Right lobe of liver (tissue), 6 donors: Measurements from ENCODE around the gene HOTAIR. TPM values are rescaled to one million over a fixed set of nuclear protein-coding genes. Genes with fewer than 3 reads are reported as not detected.

Experiments used
- ATAC-seq, 4 donors: fragments of 200-7000 bp; cut with Tn5 transposase; one replicate each; pipeline ENCODE4 v1.9.1; 2020; ENCODE audit warnings: mild to moderate bottlenecking in 4 of 4, moderate library complexity in 4 of 4
- DNase-seq, 3 donors: peaks; one replicate each; pipeline ENCODE4 v3.0.0-alpha.2; 2020
- H3K27ac ChIP-seq, 3 donors: fragments of 200-600 bp; one replicate each; pipeline ENCODE4 v1.8.0; 2022
- H3K27me3 ChIP-seq, 2 donors: fragments of 200-600 bp; one replicate each; pipeline ENCODE4 v1.8.0; 2022
- H3K36me3 ChIP-seq, 4 donors: fragments of 200-600 bp; sonication (generic) in 1 of 4; one replicate each; pipeline versions ENCODE4 v1.5.1 to v1.8.0; 2017 to 2022; ENCODE audit warnings: control low read depth in 1 of 4
- H3K4me1 ChIP-seq, 4 donors: fragments of 200-600 bp; sonication (generic) in 1 of 4; one replicate each; pipeline versions ENCODE4 v1.5.1 to v1.8.0; 2017 to 2022; ENCODE audit warnings: control low read depth in 1 of 4
- H3K4me3 ChIP-seq, 3 donors: fragments of 200-600 bp; one replicate each; pipeline ENCODE4 v1.8.0; 2022
- H3K9me3 ChIP-seq, 4 donors: fragments of 200-600 bp; sonication (generic) in 1 of 4; one replicate each; pipeline versions ENCODE4 v1.5.1 to v1.8.0; 2017 to 2022; ENCODE audit warnings: control low read depth in 1 of 4
- POLR2A ChIP-seq: fragments of 450-650 bp; IDR thresholded peaks from one replicate; pipeline ENCODE4 v1.6.1; 2017; ENCODE audit warnings: antibody characterized with exemption, mild to moderate bottlenecking
- WGBS: methylation state at CpG from one replicate; pipeline ENCODE4 v1.1.6; 2018; ENCODE audit warnings: low coverage, low lambda C conversion rate; ENCODE audit not compliant: insufficient coverage; ENCODE audit errors: missing lambda C conversion rate; 5-methylcytosine and 5-hydroxymethylcytosine counted together
- intact Hi-C, 2 donors: fragments of 100-400 bp; cut with DNase I; formaldehyde crosslinking; loops; one replicate each; pipeline versions ENCODE4 v1.11.2 to v1.14.1; 2022
- total RNA-seq, 6 experiments: library from RNA; depleted of rRNA in 2 of 6; stranded (reverse); fragments of >200 nt in 2 of 6; fragmentation: NEBNext Ultra II Directional in 3 of 6; extraction: Animal tissue kit (Norgen Biotek cat#: 25700) in 3 of 6; gene quantifications; one replicate each; pipeline versions ENCODE4 v1.1.0 to v1.2.4, GENCODE V29; 2016 to 2023
- TF ChIP-seq, protein P1 (sequence below), 4 donors: fragments of 200-600 bp in 3 of 4; fragments of 450-650 bp in 1 of 4; IDR thresholded peaks; one replicate each; pipeline versions ENCODE4 v1.5.1 to v1.8.0; 2016 to 2022; ENCODE audit warnings: antibody characterized with exemption in 4 of 4, mild to moderate bottlenecking in 2 of 4
- donor health status: DM: no; HTN: yes; CAD: no.
- donor health status: DM: no; HTN: no; CAD: no.
- donor health status: DM: no; HTN: no; CAD: no.
- donor health status: DM: no; HTN: yes; CAD: no.
- donor health status: DM: no; HTN: yes; CAD: no.

Gene HOTAIR
- total RNA-seq, 6 experiments from 2014 or later, result not detected

DNA sequence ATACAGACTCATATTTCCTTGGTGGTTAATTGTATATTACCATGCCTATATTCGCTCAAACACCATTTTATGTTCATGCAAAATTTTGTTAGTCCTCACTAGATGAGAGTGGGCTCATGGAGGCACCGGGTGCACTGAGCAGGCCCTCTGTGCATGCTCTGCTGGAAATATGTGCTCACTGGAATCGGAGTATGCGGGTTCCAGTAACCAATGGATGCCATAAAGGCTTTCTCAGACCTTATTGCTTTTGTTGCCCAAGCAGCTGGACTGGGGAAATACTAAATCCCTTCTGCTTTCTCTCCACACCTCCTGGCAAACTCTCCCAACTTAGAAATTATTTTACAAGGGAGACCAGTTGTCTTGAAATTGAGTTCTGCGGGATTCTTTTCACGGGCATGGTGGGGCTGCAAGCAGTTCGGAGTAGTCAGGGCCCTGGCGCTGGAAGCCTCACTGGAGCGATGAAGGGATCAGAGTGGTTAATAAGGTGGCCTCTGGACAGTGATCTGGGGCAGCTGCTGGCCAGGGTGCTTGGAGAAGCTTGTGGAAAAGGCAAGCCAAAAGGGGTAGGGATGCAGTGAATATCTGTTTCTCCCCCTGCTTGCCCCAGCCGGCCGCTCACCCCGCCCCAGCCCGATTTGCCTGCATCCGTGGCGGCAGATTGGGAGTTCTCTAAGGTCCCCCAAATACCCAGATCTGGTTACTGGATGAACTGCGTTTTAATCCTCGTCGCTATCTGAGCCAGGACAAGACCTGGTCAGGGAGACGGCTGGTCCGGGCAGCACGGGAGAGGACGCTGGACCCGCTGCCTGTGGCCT is 46.0 kb upstream of the HOTAIR start:
- DNase-seq (no peak), ATAC-seq (no peak)
- intact Hi-C loops, result no loop called here
- WGBS, result 42% methylated on average over 10 of the region's 23 CpGs
- peaks cover 4 to 54% of the 10 kb centered on the region in 2 donors for H3K27me3 ChIP-seq
- H3K27ac ChIP-seq, result no peak overlapping the region
- no peaks in the 10 kb centered on the region for H3K9me3 ChIP-seq
- no peak overlapping the region for H3K4me3 ChIP-seq
- TF ChIP-seq POLR2A, result no peak
- TF ChIP-seq, protein P1, sequence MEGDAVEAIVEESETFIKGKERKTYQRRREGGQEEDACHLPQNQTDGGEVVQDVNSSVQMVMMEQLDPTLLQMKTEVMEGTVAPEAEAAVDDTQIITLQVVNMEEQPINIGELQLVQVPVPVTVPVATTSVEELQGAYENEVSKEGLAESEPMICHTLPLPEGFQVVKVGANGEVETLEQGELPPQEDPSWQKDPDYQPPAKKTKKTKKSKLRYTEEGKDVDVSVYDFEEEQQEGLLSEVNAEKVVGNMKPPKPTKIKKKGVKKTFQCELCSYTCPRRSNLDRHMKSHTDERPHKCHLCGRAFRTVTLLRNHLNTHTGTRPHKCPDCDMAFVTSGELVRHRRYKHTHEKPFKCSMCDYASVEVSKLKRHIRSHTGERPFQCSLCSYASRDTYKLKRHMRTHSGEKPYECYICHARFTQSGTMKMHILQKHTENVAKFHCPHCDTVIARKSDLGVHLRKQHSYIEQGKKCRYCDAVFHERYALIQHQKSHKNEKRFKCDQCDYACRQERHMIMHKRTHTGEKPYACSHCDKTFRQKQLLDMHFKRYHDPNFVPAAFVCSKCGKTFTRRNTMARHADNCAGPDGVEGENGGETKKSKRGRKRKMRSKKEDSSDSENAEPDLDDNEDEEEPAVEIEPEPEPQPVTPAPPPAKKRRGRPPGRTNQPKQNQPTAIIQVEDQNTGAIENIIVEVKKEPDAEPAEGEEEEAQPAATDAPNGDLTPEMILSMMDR (IDR thresholded peaks at IDR 0.05), result no peak
- no peaks in the 10 kb centered on the region for H3K36me3 ChIP-seq
- H3K4me1 ChIP-seq, result peaks cover 0 to 4% (median 0%) of the 10 kb centered on the region in 4 donors

DNA sequence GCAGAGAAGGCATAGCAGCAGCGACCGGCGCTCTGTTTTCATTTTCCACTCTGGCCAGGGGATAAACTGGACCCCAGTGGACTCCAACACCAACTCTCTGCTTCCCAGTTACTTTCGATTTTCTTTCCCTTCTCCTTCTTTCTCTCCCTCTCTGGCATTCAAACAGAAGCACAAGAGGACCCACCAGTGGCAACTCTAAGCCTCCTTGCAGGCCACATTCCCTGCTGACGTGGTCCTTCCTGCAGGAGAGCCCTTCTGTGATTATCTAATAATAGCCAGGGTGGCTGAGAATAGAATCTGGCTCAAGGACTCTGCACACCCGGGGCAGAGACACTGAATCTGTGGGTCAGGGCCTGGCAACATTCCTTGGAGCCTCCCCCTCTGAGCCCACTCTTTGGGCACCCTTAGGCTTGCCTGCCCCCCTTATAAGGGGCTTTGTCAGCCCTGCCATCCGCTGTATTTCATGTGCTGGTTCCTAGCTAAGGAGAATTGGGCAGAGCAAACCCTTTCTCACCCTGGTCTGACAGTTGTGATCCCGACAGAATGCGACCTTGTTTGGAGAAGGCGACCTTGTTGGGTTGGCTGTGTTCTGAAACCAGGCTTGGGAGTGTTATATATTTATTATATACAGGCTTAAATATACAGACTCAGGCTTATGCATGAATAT is 45.3 kb upstream of the HOTAIR start:
- no peak for TF ChIP-seq POLR2A
- intact Hi-C loops, result no loop called here
- Histone ChIP-seq H3K9me3 (no peaks in the 10 kb centered on the region), H3K4me3 (no peak overlapping the region), H3K27me3 (peaks cover 0 to 57% of the 10 kb centered on the region in 2 donors), H3K4me1 (peaks cover 0 to 4% (median 0%) of the 10 kb centered on the region in 4 donors), H3K36me3 (no peaks in the 10 kb centered on the region), H3K27ac (no peak overlapping the region)
- ATAC-seq (no peak), DNase-seq (no peak)
- WGBS, result 23% methylated on average over 9 of the region's 10 CpGs

DNA sequence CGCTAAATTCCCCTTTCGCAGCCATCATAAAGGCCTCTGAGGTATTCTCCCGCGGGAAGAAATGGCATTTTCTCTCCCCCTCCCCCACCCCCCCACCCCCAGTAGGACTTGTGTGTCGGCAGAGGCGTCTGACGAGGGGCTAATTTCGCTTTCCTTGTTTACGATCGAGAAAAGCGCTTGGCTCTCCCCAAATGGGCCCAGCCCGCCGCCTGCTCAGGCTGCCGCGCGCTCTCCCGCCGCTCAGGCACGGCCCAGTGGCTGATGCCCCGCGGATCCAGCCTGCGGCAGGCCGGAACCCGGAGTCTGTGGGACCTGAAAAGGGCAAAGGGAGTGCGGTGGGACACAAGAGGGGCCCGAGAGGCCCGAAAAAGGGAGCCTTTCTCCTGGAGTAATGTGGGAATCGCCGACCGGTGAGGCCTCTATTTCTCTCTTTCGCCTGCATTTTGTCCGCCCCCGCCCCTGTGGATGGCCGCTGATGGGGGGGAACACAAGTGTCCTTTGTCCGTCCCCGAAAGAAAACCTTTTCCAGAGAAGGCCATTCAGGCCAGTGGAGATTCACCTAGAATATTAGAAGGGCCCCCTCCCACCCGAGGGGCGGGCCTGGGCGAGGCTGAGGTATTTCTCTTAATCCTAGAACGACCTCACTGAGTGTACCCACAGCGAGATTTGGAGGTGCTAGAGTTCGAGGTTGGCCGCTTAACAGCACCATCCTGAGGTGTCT is 44.5 kb upstream of the HOTAIR start:
- Histone ChIP-seq H3K36me3 (no peaks in the 10 kb centered on the region), H3K27me3 (peaks cover 0 to 59% of the 10 kb centered on the region in 2 donors), H3K4me3 (no peak overlapping the region), H3K4me1 (peaks cover 0 to 4% (median 0%) of the 10 kb centered on the region in 4 donors), H3K9me3 (no peaks in the 10 kb centered on the region), H3K27ac (no peak overlapping the region)
- ATAC-seq, result no peak
- DNase-seq, result no peak
- TF ChIP-seq, protein P1 (IDR thresholded peaks at IDR 0.05), result no peak
- TF ChIP-seq POLR2A, result no peak
- intact Hi-C loops, result no loop called here
- WGBS, result 21% methylated on average over 35 of the region's 43 CpGs

DNA sequence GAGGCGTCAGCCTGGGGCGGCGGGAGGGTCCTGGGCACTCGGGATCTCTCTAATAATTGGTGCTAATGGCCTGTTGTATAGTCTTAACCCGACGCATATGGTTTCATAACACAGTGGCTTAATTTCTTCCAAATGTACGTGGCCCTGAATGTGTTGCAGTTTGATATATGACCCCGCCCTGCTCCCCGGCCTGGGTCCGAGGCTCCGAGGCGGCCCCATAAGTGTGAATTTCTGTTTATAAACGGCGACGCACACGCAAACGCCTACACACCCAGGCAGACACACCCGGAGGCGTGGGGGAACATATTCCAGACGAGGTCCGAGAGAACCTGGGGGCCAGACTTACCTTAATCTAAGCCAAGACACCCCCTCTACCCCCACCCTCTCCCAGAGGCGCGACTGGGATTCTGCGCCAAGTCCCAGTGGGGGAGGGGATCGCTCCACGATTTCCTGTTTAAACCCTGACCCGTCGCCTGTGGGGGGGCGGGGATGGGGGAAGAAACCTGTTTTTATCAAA is 43.8 kb upstream of the HOTAIR start:
- TF ChIP-seq, protein P1 (IDR thresholded peaks at IDR 0.05), result no peak
- no peak for TF ChIP-seq POLR2A
- Histone ChIP-seq H3K36me3 (no peaks in the 10 kb centered on the region), H3K27me3 (peaks cover 0 to 63% of the 10 kb centered on the region in 2 donors), H3K4me1 (peaks cover 0 to 4% (median 0%) of the 10 kb centered on the region in 4 donors), H3K9me3 (no peaks in the 10 kb centered on the region), H3K27ac (no peak overlapping the region), H3K4me3 (no peak overlapping the region)
- WGBS, result 25% methylated on average over 13 of the region's 29 CpGs
- intact Hi-C loops, result no loop called here
- DNase-seq (no peak), ATAC-seq (no peak)
